A549 (cell line): ENCODE data around the gene LMTK3. TPM values are rescaled to one million over a fixed set of nuclear protein-coding genes. Genes with fewer than 3 reads are reported as not detected.

Experiments used
- ATAC-seq, 2 experiments: fragments of 200-7000 bp in 1 of 2; fragments of >200 bp in 1 of 2; cut with Nextera tagmentation in 1 of 2; cut with Tn5 transposase in 1 of 2; 3 replicates each; pipeline versions ENCODE4 v1.8.0 to v1.9.1; 2018 to 2020; ENCODE audit warnings: mild to moderate bottlenecking in 1 of 2, moderate library complexity in 1 of 2
- CTCF ChIA-PET: fragments of 300-600 bp; sonication (Branson Sonifier 250); formaldehyde crosslinking; extraction: SDS; loops from one replicate; lab custom pipeline; 2021; ENCODE audit warnings: antibody characterized with exemption, inconsistent platforms; lab: Yijun Ruan, JAX
- POLR2A ChIA-PET: fragments of 350-600 bp; formaldehyde crosslinking; extraction: SDS; loops from one replicate; lab custom pipeline; 2021; ENCODE audit warnings: antibody characterized with exemption, inconsistent platforms; lab: Yijun Ruan, JAX
- DNase-seq, 2 experiments: peaks; one replicate each; pipeline versions ENCODE4 v3.0.0 to v3.0.0-alpha.2; 2011 to 2016; ENCODE audit warnings: low read depth in 1 of 2, low spot score in 1 of 2
- FAIRE-seq: peaks from 2 replicates; lab custom pipeline; 2011; peaks lifted over from hg19 to GRCh38; lab: Jason Lieb, UNC
- H3K27ac ChIP-seq, 2 experiments: fragments of >200 bp; sonication (Bioruptor Twin); formaldehyde crosslinking; 3 replicates each; pipeline ENCODE4 v1.5.1; 2016 to 2017
- H3K4me1 ChIP-seq: fragments of >200 bp; sonication (Bioruptor Twin); formaldehyde crosslinking; 3 replicates; pipeline ENCODE4 v1.6.1; 2016
- H3K4me2 ChIP-seq: fragments of >200 bp; sonication (Bioruptor Twin); formaldehyde crosslinking; 3 replicates; pipeline ENCODE4 v1.6.1; 2016
- H3K4me3 ChIP-seq: fragments of >200 bp; sonication (Bioruptor Twin); formaldehyde crosslinking; 3 replicates; pipeline ENCODE4 v1.5.1; 2016
- H3K9me3 ChIP-seq: fragments of >200 bp; sonication (Bioruptor Twin); formaldehyde crosslinking; 3 replicates; pipeline ENCODE4 v1.6.1; 2016
- HMGXB4 ChIP-seq: fragments of 250-450 bp; sonication (Bioruptor Pico); IDR thresholded peaks from 2 replicates; pipeline ENCODE4 v1.5.0; 2021; ENCODE audit warnings: mild to moderate bottlenecking, moderate library complexity, borderline replicate concordance
- SREBF2 ChIP-seq: fragments of 450-650 bp; IDR thresholded peaks from 2 replicates; pipeline ENCODE4 v1.6.1; 2014; ENCODE audit warnings: mild to moderate bottlenecking, moderate library complexity
- WGBS: methylation state at CpG from one replicate; pipeline ENCODE4 v1.1.6; 2017; ENCODE audit errors: missing lambda C conversion rate; 5-methylcytosine and 5-hydroxymethylcytosine counted together
- polyA plus RNA-seq, 4 experiments: library from polyadenylated mRNA; depleted of rRNA in 3 of 4; stranded (reverse); fragments of >200 nt; fragmentation: RNase III in 1 of 4; extraction: RNeasy Plus Mini Kit Qiagen cat#74134 plus additional on column Dnase treatment in 1 of 4; gene quantifications; 2 replicates in 3 of 4; 3 replicates in 1 of 4; pipeline ENCODE4 v1.2.3, GENCODE V29; 2011 to 2017

The LMTK3 gene
- polyA plus RNA-seq, 2 of the 4 experiments (the other 2 are of a cell fraction) = 0.62 to 6.1 TPM

DNA sequence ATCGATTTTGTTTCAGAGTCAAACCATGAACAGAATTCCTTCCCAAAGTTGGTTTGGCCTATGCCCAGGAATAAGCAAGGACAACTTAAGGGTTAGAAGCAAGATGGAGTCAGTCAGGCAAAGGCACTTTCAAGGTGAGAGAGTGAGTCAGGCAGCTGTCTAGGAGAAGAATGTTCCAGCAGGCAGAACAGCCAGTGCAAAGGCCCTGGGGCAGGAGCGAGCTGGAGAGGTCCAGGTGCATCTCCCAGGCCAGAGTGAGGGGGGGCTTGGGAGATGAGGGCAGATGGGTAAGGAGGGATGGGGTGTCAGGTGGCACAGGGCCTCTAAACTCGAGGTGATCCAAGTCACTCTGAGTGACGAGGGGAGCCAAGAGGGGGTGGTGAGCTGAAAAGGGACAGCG is 75.0 kb downstream of the LMTK3 start:
- TF ChIP-seq SREBF2 = no peak
- TF ChIP-seq HMGXB4 (CRISPR knock-in tag) = no peak
- 81% methylated on average over 5 of the region's 5 CpGs for WGBS
- ATAC-seq (0 out of 6 replicates have a peak, but pooled peaks of 1 of the 2 experiments have one; percentile 21), DNase-seq (no peak), FAIRE-seq (no peak)
- POLR2A ChIA-PET = no interaction called here
- H3K4me3 ChIP-seq = no peak overlapping the region
- no peaks in the 10 kb centered on the region for H3K4me1 ChIP-seq
- H3K27ac ChIP-seq = no peak overlapping the region
- H3K4me2 ChIP-seq = no peak overlapping the region
- no peaks in the 10 kb centered on the region; the same call in 2 of the 3 replicates for H3K9me3 ChIP-seq
- CTCF ChIA-PET = interaction anchor here (0.8 to 5.6 kb wide), 5 partner anchors 9 to 147 kb away, joined by 3 to 30 read pairs (median 3); partner anchors contain the start of genes GRIN2D and GRWD1

Other genes starting within 250 kb of the LMTK3 start
- gene ZNF114, start 241.8 kb downstream of the LMTK3 start, polyA plus RNA-seq (2011; rRNA removed) = 3.1 and 3.5 TPM in 2 replicates
- gene ZNF114, start 241.8 kb downstream of the LMTK3 start, polyA plus RNA-seq (2017; fragmentation: RNase III; extraction: RNeasy Plus Mini Kit Qiagen cat#74134 plus additional on column Dnase treatment) = 4.3 to 5.6 TPM (median 4.6 TPM) in 3 replicates
- gene EMP3, start 186.3 kb downstream of the LMTK3 start, polyA plus RNA-seq (2011; rRNA removed) = 147 and 210 TPM in 2 replicates
- 564 to 580 TPM (median 566 TPM) in 3 replicates for gene EMP3, start 186.3 kb downstream of the LMTK3 start, polyA plus RNA-seq (2017; fragmentation: RNase III; extraction: RNeasy Plus Mini Kit Qiagen cat#74134 plus additional on column Dnase treatment)
- gene TMEM143, start 147.9 kb downstream of the LMTK3 start, polyA plus RNA-seq (2011; rRNA removed) = 7.4 and 7.6 TPM in 2 replicates
- gene TMEM143, start 147.9 kb downstream of the LMTK3 start, polyA plus RNA-seq (2017; fragmentation: RNase III; extraction: RNeasy Plus Mini Kit Qiagen cat#74134 plus additional on column Dnase treatment) = 6.3 to 7.0 TPM (median 6.4 TPM) in 3 replicates
- gene SYNGR4, start 147.5 kb downstream of the LMTK3 start, polyA plus RNA-seq (2011; rRNA removed) = 2.3 and 2.9 TPM in 2 replicates
- 2.5 to 4.4 TPM (median 2.9 TPM) in 3 replicates for gene SYNGR4, start 147.5 kb downstream of the LMTK3 start, polyA plus RNA-seq (2017; fragmentation: RNase III; extraction: RNeasy Plus Mini Kit Qiagen cat#74134 plus additional on column Dnase treatment)
- gene KDELR1, start 120.3 kb downstream of the LMTK3 start, polyA plus RNA-seq (2011; rRNA removed) = 200 and 270 TPM in 2 replicates
- gene KDELR1, start 120.3 kb downstream of the LMTK3 start, polyA plus RNA-seq (2017; fragmentation: RNase III; extraction: RNeasy Plus Mini Kit Qiagen cat#74134 plus additional on column Dnase treatment) = 280 to 318 TPM (median 302 TPM) in 3 replicates
- gene GRIN2D, start 118.2 kb downstream of the LMTK3 start, polyA plus RNA-seq (2011; rRNA removed) = 2.6 and 3.4 TPM in 2 replicates
- gene GRIN2D, start 118.2 kb downstream of the LMTK3 start, polyA plus RNA-seq (2017; fragmentation: RNase III; extraction: RNeasy Plus Mini Kit Qiagen cat#74134 plus additional on column Dnase treatment) = 5.8 to 6.8 TPM (median 6.3 TPM) in 3 replicates
- gene GRWD1, start 65.9 kb downstream of the LMTK3 start, polyA plus RNA-seq (2011; rRNA removed) = 40.0 and 48.1 TPM in 2 replicates
- 82.1 to 87.0 TPM (median 84.2 TPM) in 3 replicates for gene GRWD1, start 65.9 kb downstream of the LMTK3 start, polyA plus RNA-seq (2017; fragmentation: RNase III; extraction: RNeasy Plus Mini Kit Qiagen cat#74134 plus additional on column Dnase treatment)
- gene KCNJ14, start 56.3 kb downstream of the LMTK3 start, polyA plus RNA-seq (2011; rRNA removed) = 1.9 and 2.2 TPM in 2 replicates
- gene KCNJ14, start 56.3 kb downstream of the LMTK3 start, polyA plus RNA-seq (2017; fragmentation: RNase III; extraction: RNeasy Plus Mini Kit Qiagen cat#74134 plus additional on column Dnase treatment) = 1.3 to 1.4 TPM (median 1.3 TPM) in 3 replicates
- gene CYTH2, start 42.5 kb downstream of the LMTK3 start, polyA plus RNA-seq (2011; rRNA removed) = 33.4 and 36.9 TPM in 2 replicates
- 42.3 to 55.4 TPM (median 50.5 TPM) in 3 replicates for gene CYTH2, start 42.5 kb downstream of the LMTK3 start, polyA plus RNA-seq (2017; fragmentation: RNase III; extraction: RNeasy Plus Mini Kit Qiagen cat#74134 plus additional on column Dnase treatment)
- gene SULT2B1, start 40.3 kb upstream of the LMTK3 start, polyA plus RNA-seq (2011; rRNA removed) = 22.2 and 22.4 TPM in 2 replicates
- gene SULT2B1, start 40.3 kb upstream of the LMTK3 start, polyA plus RNA-seq (2017; fragmentation: RNase III; extraction: RNeasy Plus Mini Kit Qiagen cat#74134 plus additional on column Dnase treatment) = 30.1 to 36.5 TPM (median 34.3 TPM) in 3 replicates
- 0.08 and 0.09 TPM in 2 replicates for gene SPACA4, start 94.9 kb upstream of the LMTK3 start, polyA plus RNA-seq (2011; rRNA removed)
- gene SPACA4, start 94.9 kb upstream of the LMTK3 start, polyA plus RNA-seq (2017; fragmentation: RNase III; extraction: RNeasy Plus Mini Kit Qiagen cat#74134 plus additional on column Dnase treatment) = 0.12 to 0.13 TPM in 2 of 3 replicates, not detected in the other
- 0.16 and 0.45 TPM in 2 replicates for gene FAM83E, start 103.2 kb upstream of the LMTK3 start, polyA plus RNA-seq (2011; rRNA removed)
- 0.24 to 0.45 TPM (median 0.41 TPM) in 3 replicates for gene FAM83E, start 103.2 kb upstream of the LMTK3 start, polyA plus RNA-seq (2017; fragmentation: RNase III; extraction: RNeasy Plus Mini Kit Qiagen cat#74134 plus additional on column Dnase treatment)
- gene RPL18, start 107.3 kb upstream of the LMTK3 start, polyA plus RNA-seq (2011; rRNA removed) = 1,390 and 1,780 TPM in 2 replicates
- 2,568 to 2,696 TPM (median 2,647 TPM) in 3 replicates for gene RPL18, start 107.3 kb upstream of the LMTK3 start, polyA plus RNA-seq (2017; fragmentation: RNase III; extraction: RNeasy Plus Mini Kit Qiagen cat#74134 plus additional on column Dnase treatment)
- gene SPHK2, start 107.7 kb upstream of the LMTK3 start, polyA plus RNA-seq (2011; rRNA removed) = 5.5 and 6.1 TPM in 2 replicates
- gene SPHK2, start 107.7 kb upstream of the LMTK3 start, polyA plus RNA-seq (2017; fragmentation: RNase III; extraction: RNeasy Plus Mini Kit Qiagen cat#74134 plus additional on column Dnase treatment) = 14.7 to 18.3 TPM (median 17.1 TPM) in 3 replicates
- 1.8 and 2.5 TPM in 2 replicates for gene DBP, start 125.5 kb upstream of the LMTK3 start, polyA plus RNA-seq (2011; rRNA removed)
- 3.8 to 5.5 TPM (median 4.1 TPM) in 3 replicates for gene DBP, start 125.5 kb upstream of the LMTK3 start, polyA plus RNA-seq (2017; fragmentation: RNase III; extraction: RNeasy Plus Mini Kit Qiagen cat#74134 plus additional on column Dnase treatment)
- 8.8 and 9.8 TPM in 2 replicates for gene CA11, start 134.4 kb upstream of the LMTK3 start, polyA plus RNA-seq (2011; rRNA removed)
- 12.8 to 21.0 TPM (median 17.5 TPM) in 3 replicates for gene CA11, start 134.4 kb upstream of the LMTK3 start, polyA plus RNA-seq (2017; fragmentation: RNase III; extraction: RNeasy Plus Mini Kit Qiagen cat#74134 plus additional on column Dnase treatment)
- gene NTN5, start 161.2 kb upstream of the LMTK3 start, polyA plus RNA-seq (2011; rRNA removed) = 0.22 and 0.41 TPM in 2 replicates
- 0.18 to 0.44 TPM (median 0.28 TPM) in 3 replicates for gene NTN5, start 161.2 kb upstream of the LMTK3 start, polyA plus RNA-seq (2017; fragmentation: RNase III; extraction: RNeasy Plus Mini Kit Qiagen cat#74134 plus additional on column Dnase treatment)
- not detected in 2 replicates for gene FUT2, start 184.1 kb upstream of the LMTK3 start, polyA plus RNA-seq (2011; rRNA removed)
- gene FUT2, start 184.1 kb upstream of the LMTK3 start, polyA plus RNA-seq (2017; fragmentation: RNase III; extraction: RNeasy Plus Mini Kit Qiagen cat#74134 plus additional on column Dnase treatment) = not detected in 3 replicates
- gene MAMSTR, start 207.9 kb upstream of the LMTK3 start, polyA plus RNA-seq (2011; rRNA removed) = 0.45 and 0.52 TPM in 2 replicates
- gene MAMSTR, start 207.9 kb upstream of the LMTK3 start, polyA plus RNA-seq (2017; fragmentation: RNase III; extraction: RNeasy Plus Mini Kit Qiagen cat#74134 plus additional on column Dnase treatment) = 0.33 to 0.44 TPM (median 0.40 TPM) in 3 replicates
- 0.33 and 0.40 TPM in 2 replicates for gene RASIP1, start 228.8 kb upstream of the LMTK3 start, polyA plus RNA-seq (2011; rRNA removed)
- gene RASIP1, start 228.8 kb upstream of the LMTK3 start, polyA plus RNA-seq (2017; fragmentation: RNase III; extraction: RNeasy Plus Mini Kit Qiagen cat#74134 plus additional on column Dnase treatment) = 0.36 to 0.62 TPM (median 0.45 TPM) in 3 replicates
- not detected in 2 replicates for gene IZUMO1, start 235.1 kb upstream of the LMTK3 start, polyA plus RNA-seq (2011; rRNA removed)
- not detected in 3 replicates for gene IZUMO1, start 235.1 kb upstream of the LMTK3 start, polyA plus RNA-seq (2017; fragmentation: RNase III; extraction: RNeasy Plus Mini Kit Qiagen cat#74134 plus additional on column Dnase treatment)
- 1.4 and 1.5 TPM in 2 replicates for gene FUT1, start 240.8 kb upstream of the LMTK3 start, polyA plus RNA-seq (2011; rRNA removed)
- 0.05 to 0.13 TPM (median 0.09 TPM) in 3 replicates for gene FUT1, start 240.8 kb upstream of the LMTK3 start, polyA plus RNA-seq (2017; fragmentation: RNase III; extraction: RNeasy Plus Mini Kit Qiagen cat#74134 plus additional on column Dnase treatment)
- 0.06 TPM in 1 of 2 replicates, not detected in the other for gene FGF21, start 243.7 kb upstream of the LMTK3 start, polyA plus RNA-seq (2011; rRNA removed)
- gene FGF21, start 243.7 kb upstream of the LMTK3 start, polyA plus RNA-seq (2017; fragmentation: RNase III; extraction: RNeasy Plus Mini Kit Qiagen cat#74134 plus additional on column Dnase treatment) = not detected in 3 replicates